HG02588 (cell line): ENCODE data around the gene FRMD4B.
"Not testable (repeated sequence)": the region's sequence is repeated elsewhere in the genome, so short reads cannot be mapped to it uniquely, and the experiment has no call there.

ENCODE experiments used
- ATAC-seq: cut with Tn5 transposase; IDR thresholded peaks from one replicate; pipeline ENCODE4 v1.9.1; 2021; ENCODE audit warnings: mild to moderate bottlenecking, moderate library complexity; ENCODE audit not compliant: unreplicated experiment

Gene FRMD4B

GRCh38 chr3:69292185-69292584, 93.7 kb downstream of the FRMD4B start:
- no peak for ATAC-seq

GRCh38 chr3:69290430-69290829, 95.5 kb downstream of the FRMD4B start:
- no peak for ATAC-seq

- ATAC-seq, result no peak
Observed at GRCh38 chr3:69290006-69290405, 95.9 kb downstream of the FRMD4B start.

- ATAC-seq, result no peak
Observed at GRCh38 chr3:69288161-69288895, 97.6 kb downstream of the FRMD4B start.

- no peak for ATAC-seq
Observed at GRCh38 chr3:69283913-69284611, 101.8 kb downstream of the FRMD4B start.

GRCh38 chr3:69283496-69283895, 102.4 kb downstream of the FRMD4B start:
- no peak for ATAC-seq

GRCh38 chr3:69282181-69282580, 103.7 kb downstream of the FRMD4B start:
- no peak for ATAC-seq

DNA sequence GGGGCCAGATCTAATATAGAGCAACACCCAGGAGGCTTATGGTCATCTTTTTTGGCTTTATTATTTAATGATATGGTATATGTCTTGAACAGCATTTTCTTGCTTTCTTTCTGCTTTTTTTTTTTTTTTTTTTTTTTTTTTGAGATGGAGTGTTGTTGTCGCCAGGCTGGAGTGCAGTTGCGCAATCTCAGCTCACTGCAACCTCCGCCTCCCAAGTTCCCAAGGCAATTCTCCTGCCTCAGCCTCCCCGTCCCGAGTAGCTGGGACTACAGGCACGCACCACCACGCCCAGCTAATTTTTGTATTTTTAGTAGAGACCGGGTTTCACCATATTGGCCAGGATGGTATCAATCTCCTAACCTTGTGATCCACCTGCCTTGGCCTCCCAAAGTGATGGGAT, 108.5 kb downstream of the FRMD4B start:
- ATAC-seq, result not testable (repeated sequence)

DNA sequence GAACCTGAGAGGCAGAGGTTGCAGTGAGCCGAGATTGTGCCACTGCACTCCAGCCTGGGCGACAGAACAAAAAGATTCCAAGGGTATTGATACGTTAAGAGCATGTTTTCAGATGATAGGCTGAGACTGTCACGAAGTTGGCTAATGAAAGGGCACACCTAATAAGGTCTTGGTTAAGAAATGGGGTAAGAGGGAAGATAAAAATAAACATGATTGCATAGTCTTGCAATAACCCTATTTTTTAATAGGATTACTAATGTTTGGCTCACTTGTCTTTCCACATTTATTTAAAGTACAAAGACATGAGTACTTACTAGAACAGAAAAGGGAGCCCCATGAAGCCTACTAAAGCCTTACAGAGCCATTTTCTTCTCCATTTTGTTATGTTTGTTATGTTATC, 109.0 kb downstream of the FRMD4B start:
- no peak for ATAC-seq

GRCh38 chr3:69276191-69276590, 109.7 kb downstream of the FRMD4B start:
- not testable (repeated sequence) for ATAC-seq

- ATAC-seq, result no peak
Observed at GRCh38 chr3:69273896-69274295, 112.0 kb downstream of the FRMD4B start.

DNA sequence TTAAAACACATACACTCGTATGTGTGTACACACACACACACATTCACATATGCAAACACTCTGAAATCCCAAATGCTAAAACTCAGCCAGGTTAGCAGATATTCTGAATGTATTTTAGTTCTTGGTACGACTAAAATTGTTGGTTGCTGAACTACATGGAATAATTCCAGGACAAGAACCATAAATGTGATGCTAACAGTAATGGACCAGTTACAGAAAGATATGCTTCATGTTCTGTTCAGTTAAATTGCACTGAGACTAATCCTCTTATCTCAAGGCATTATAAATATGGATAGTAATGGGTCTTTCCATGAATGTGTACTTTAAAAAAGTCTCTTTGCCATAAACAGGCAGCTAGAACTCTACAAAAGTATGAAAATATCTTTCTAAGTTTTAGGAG, 113.3 kb downstream of the FRMD4B start:
- no peak for ATAC-seq

DNA sequence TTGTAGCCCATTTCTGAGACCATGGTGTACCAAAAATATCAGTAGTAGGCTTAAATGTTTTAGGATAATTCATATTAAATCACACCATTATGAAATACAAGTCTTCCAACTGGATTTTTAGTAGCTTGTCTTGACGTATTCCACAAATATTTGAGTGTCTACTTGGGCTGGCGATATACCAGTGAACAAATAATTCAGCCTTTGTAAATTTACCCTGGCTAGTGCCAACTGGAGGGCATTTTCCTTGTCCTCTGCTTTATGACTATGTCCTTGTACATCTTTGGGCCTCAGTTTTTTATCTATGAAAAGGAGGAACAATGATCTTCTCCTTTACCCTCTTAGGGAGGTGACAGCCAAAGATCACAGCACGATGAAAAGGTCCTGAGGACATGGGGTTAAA, 114.8 kb downstream of the FRMD4B start:
- no peak for ATAC-seq

DNA sequence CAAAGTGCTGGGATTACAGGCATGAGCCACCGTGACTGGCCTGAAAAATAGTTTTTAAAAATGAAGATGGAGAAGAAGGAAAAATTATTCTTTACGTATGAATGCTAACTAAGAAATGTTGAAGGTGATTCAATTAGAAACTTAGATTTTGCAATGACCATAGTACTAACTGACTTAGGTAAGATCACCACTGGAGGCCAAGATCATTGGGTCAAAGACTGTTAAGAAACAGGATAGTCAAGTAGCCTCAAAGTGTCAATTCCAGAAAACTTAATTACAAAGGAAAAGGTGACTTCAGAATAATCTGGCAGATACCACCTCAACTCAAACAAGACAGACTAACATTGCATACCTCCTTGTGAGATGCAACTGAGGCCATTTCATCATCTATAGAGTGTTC, 119.3 kb downstream of the FRMD4B start:
- no peak for ATAC-seq

- not testable (repeated sequence) for ATAC-seq
Observed at GRCh38 chr3:69266071-69266470, 119.8 kb downstream of the FRMD4B start.

DNA sequence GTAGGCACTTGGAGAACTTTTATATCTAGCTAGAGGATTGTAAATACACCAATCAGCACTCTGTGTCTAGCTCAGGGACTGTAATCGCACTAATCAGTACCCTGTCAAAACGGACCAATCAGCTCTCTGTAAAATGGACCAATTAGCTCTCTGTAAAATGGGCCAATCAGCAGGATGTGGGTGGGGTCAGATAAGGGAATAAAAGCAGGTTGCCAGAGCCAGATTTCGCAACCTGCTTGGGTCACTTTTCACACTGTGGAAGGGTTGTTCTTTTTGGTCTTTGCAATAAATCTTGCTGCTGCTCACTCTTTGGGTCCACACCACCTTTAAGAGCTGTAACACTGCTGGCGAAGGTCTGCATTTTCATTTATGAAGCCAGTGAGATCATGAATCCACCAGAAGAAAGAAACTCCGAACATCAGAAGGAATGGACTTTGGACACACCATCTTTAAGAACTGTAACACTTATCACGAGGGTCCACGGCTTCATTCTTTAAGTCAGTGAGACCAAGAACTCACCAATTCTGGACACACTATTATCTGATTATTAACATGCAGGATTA, 125.0 kb downstream of the FRMD4B start:
- not testable (repeated sequence) for ATAC-seq

- no peak for ATAC-seq
Observed at GRCh38 chr3:69260216-69260787, 125.6 kb downstream of the FRMD4B start.

DNA sequence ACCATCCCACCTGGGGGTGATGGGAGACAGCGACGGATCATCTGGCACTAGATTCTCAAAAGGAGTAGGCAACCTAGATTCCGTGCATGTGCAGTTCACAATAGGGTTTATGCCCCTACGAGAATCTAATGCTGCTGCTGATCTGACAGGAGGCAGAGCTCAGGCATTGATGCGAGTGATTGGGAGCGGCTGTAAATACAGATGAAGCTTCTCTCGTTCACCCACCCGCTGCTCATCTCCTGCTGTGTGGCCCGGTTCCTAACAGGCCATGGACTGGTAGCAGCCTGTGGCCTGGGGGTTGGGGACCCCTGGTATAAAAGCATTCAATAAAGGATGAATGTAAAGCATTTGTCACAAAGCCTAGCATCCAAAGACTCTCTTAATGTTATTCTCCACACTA, 126.8 kb downstream of the FRMD4B start:
- ATAC-seq, result no peak

DNA sequence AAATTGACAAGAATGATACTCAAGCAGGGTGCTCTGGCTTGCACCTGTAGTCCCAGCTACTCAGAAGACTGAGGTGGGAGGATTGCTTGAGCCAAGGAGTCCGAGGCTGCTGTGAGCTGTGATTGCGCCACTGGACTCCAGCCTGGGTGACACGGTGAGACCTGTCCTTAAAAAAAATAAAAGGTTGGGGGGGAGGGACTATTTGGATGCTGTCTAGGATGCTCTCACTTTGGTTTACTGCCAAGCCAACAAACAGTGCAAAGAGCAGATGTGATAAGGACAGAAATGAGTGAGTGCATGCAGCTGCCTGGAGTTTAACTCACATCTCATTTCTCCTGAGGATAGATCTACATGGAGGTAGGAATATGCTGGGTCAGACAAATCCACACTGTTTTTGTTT, 130.0 kb downstream of the FRMD4B start:
- no peak for ATAC-seq

DNA sequence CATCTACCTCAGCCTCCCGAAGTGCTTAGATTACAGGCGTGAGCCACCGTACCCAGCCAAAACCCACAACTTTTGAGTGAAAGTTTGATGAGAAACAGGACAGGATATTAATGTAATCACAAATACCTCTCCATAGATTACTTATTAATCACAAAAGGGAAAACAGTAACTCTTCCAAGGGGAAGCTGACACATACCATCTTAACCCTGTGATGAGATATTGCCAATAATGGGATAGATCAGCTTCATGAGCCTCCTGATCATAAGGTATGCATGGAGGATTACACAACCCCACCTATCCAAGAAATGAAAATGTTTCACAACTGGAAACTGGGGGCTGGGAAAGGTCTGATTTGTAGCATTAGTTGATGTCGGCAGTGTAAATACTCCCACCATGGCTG, 131.5 kb downstream of the FRMD4B start:
- no peak for ATAC-seq

DNA sequence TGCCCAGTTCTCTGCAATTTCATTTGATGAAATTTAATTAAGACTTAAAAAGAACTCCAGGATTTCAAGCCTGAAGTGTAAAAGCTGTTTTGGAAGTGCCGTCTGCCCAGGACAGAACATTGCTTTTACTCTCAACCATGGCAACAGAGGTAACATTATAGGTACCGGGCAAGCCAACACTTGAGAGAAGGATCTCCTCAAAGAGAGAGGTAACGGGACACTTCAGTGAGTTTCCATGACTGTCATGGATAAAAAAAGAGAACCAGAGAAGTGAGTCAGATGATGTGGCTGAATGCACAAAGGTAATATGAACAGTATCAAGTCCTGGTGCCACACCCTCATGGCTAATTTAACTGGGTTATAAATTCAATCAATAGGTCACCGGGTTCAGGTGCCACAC, 133.3 kb downstream of the FRMD4B start:
- no peak for ATAC-seq

DNA sequence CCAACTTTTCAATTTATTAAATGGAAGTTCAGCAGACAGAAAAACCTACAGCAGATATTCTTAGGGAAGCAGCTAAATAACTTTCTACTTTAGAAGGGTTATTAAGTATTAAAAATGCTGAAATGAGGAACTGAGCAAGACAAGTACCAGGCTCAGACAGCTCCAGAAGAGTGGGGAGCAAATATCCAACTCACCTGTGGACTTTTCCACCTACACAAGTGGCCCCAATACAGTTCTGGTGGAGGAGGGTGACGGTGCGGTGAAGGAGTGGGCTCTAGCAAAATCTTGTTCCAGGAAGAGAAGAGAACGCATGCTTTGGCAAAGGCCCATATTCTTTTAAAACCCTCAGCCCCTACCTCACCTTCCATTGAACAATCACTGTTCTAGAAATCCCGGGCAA, 133.7 kb downstream of the FRMD4B start:
- ATAC-seq, result no peak
